Colon (tissue), 2 donors: ENCODE measurements around the gene CENPO.
"Not testable (repeated sequence)": the region's sequence is repeated elsewhere in the genome, so short reads cannot be mapped to it uniquely, and the experiment has no call there.

Experiments
- FAIRE-seq: peaks from 2 replicates; lab custom pipeline; 2012; peaks lifted over from hg19 to GRCh38; lab: Jason Lieb, UNC
- donor health status: control.
- donor health status: control.

The CENPO gene

DNA sequence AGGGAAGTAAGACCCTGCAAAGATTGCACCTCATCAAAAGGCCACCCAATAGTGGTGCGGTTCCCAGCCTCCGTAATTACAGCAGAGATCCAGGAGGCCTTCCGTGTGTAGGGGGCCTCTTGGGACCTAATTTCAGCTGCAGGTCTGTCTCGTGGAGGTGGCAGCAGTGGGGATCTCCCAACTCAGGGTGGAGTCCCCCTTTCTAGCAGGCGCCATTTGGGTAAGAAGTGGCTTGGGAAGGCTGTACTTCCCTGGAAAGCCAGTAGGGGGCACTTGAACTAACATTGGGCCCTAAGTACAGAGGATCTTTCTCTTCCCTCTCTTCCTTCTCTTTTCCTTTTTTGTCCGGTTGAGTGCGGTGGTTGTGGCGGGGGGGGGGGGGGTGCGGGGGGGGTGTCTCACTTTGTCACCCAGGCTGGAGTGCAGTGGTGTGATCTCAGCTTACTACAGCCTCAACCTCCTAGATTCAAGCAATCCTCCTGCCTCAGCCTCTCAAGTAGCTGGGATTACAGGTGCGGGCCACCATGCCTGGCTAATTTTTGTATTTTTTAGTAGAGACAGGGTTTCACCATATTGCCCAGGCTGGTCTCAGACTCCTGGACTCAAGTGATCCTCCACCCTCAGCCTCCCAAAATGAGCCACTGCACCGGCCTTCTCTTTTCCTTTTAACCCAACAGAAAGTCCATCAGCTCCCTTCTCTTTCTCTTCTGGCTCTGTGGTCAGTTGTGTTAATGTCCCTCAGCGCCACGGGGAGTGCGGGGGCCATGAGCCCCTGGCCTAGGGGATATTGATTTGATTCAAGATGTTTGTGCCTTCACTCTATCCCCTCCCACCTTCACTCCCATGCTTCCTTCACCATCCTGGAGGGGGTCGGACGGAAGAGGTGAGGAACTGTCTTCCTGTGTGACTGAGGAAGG lies 32.0 kb downstream of the CENPO start:
- FAIRE-seq = no peak

DNA sequence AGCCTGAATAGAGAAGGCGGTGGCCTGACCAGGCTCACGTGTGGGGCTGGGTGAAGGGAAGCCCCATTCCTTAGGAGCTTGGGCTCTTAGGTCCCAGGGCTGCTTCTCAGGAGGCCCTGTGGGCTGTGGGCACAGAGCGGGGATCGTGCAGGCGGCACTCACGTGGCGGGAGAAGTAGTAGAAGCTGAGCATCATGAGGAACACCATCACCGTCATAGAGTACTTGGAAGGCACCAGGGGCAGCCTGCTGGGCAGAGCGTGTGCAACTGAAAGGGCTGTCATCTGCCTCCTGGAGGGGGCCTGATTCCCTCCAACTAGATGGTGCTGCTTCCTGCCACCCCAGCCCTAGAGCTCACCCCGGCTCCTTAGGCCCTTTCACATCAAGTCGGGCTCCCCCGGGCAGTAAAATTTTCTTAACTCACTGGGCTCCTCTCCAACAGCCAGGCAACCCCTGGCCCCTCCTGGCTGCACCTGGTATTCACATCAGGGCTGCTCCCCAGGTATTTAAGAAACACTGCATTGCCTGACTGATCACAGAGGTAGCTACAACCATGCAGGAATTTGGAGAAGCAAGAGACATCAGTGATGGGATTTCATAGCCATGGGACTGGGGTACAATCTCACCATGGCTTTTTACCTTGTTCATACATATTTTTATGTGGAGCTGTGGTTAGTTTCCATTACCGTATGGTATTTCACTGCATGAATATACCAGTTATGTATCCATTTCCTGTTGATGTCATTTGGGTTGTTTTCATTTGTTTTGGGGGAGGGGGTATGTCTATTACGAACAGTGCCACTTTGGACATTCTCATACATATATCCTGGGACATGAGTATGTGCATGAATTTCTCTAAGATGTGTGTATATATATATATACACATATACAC lies 32.9 kb downstream of the CENPO start:
- no peak for FAIRE-seq

DNA sequence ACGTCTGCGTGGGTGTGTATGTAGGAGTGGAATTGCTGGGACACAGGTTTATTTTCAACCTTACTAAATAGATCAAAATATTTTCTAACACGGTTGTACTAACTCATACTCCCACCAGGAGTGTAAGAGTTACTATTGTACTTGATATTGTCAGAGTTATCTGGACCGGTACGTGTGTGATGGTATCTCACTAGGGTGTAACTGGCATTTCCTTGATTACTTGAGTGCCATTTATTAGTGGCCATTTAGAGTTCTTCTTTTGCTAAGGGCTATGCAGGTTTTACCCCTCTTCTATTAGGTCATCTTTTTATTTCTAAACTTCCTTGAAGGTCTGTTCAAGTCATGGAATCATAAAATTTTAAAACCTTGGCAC lies 33.5 kb downstream of the CENPO start:
- FAIRE-seq = no peak

GRCh38 chr2:24827321-24828237 lies 34.4 kb downstream of the CENPO start:
- FAIRE-seq = no peak

DNA sequence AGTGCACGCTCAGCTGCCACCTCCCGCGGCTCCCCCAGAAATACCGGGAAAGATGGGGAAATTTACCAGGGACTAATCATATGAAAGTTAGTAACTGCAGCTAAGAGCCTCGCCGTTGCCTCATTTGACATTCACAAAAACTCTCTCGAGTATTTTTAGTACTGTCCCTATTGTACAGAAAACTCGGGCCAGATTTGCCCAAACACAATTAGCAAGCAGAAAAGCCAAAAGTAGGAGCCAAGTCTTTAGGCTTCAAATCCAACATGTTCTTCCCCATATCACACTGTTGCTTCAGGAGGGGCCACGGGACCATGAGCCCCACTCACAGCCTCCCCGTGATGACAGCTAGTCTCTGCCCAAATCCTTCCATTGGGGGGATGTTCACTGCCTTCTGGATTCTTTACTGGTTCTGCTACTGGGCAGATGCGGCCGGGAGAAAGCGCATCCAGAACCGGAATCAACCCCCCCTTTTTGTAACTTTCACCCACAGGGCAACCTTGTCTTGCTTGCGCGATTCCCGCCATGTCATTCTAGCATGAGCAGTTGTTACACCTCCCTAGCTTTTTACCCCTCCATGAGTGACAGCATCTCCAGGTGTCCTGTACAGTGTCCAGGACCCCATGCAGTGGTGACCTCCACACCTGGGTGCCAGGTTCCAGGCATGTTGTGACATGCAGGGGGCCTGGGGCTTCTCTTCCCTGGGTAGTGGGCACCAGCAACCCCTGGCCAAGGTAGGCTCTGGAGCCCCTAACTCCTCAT lies 35.2 kb downstream of the CENPO start:
- FAIRE-seq = no peak

DNA sequence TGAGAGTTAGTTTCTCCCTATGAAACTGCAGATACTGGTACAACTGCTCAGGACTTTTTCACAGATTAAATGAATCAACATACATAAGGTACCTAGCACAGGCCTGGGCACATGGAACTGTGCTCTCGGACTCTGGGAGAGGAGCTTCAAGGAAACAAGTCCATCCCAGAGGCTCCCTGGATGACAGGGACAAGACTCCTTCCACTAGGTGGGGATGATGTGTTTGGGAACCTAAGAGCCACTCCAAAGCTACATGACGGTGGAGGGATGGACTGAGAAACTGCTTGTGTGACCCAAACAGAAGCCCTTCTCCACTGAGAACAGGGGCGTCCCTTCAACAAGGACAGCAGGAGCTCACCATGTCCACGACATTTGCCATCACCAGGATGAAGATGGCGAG lies 37.1 kb downstream of the CENPO start:
- FAIRE-seq = no peak

DNA sequence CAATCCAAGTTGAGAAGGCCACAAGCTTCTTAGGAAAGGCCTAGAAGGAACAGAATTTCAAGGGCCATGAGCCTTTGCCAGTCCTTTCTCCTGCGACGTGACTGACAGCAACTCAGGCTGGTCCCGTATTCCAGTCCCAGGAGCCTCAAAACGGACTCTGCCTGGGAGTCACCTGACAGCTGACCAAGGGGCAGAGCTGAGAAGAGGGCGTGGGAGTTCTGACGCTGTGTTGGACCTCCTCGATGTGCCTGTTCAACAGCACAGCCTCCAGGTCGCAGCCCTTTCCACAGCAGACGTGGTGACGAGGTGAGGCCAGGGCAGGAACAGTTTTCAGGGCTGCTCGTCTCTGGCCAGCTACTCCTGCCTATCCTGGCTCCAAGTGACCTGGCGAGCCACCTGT lies 37.6 kb downstream of the CENPO start:
- no peak for FAIRE-seq

GRCh38 chr2:24831221-24832072 lies 38.2 kb downstream of the CENPO start:
- FAIRE-seq = no peak

- no peak for FAIRE-seq
These were observed 38.8 kb downstream of the CENPO start for GRCh38 chr2:24832073-24832461.

GRCh38 chr2:24832521-24832920 lies 39.3 kb downstream of the CENPO start:
- no peak for FAIRE-seq

- no peak for FAIRE-seq
These were observed 39.9 kb downstream of the CENPO start for GRCh38 chr2:24832931-24833701.

GRCh38 chr2:24833821-24834732 lies 40.9 kb downstream of the CENPO start:
- no peak for FAIRE-seq

DNA sequence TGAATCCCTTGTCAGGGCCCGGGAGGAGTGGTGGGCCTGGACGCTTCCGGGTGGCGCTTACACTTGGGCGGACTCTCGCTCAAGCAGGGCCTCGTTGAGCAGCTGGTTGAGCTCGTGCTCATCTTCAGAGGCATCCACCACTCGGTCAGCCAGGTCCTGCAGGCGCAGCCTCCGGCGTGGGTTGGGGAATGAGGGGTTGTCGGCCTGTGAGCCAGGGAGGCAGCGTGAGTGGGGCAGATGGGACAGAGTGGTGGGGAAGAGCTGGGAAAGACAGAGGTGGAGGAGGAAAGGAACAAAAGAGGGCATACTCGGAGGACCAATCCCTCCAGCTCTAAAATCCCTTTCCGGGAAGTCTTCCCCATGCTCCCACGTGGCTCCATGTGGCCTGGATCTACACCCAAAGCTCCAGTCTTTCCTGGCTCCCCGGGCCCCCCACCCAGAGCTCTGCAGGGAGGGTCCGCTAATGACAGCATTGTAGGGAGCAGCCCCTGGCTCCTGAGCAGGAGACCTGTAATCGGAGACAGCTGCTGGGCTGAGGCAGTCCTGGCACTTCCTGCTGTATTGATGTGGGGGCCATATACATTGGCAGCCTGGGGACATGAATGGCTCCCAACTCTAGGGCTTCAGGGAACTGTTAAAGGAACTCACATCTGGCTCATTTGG lies 41.6 kb downstream of the CENPO start:
- FAIRE-seq = no peak

- not testable (repeated sequence) for FAIRE-seq
These were observed 42.2 kb downstream of the CENPO start for GRCh38 chr2:24835411-24835810.

GRCh38 chr2:24836206-24836605 lies 43.0 kb downstream of the CENPO start:
- FAIRE-seq = no peak

- FAIRE-seq = no peak
These were observed 43.5 kb downstream of the CENPO start for GRCh38 chr2:24836706-24837105.

DNA sequence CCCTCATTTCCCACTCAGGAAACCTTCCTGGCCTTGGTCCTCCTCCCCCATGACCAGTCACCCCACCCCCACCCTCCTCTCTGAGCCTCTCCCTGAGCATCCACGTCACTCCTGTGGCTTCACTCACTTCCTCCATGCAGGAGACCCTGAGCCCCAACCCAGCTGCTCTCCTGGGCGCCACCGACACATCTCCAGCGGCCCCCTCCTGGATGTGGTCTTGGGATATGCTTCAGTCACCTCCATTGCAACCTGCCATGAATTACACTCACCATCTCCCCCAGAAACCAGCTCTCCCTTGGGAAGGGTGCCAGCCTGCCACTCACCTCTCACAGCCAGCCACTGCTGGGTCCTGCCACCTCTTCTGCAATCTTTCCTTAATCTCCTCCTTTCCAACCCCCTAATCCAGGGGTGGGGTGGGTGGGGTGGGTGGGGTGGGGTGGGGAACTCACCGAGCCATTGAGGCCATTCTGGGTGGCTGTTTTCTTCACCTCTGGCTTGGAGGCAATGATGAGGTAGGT lies 44.8 kb downstream of the CENPO start:
- no peak for FAIRE-seq

DNA sequence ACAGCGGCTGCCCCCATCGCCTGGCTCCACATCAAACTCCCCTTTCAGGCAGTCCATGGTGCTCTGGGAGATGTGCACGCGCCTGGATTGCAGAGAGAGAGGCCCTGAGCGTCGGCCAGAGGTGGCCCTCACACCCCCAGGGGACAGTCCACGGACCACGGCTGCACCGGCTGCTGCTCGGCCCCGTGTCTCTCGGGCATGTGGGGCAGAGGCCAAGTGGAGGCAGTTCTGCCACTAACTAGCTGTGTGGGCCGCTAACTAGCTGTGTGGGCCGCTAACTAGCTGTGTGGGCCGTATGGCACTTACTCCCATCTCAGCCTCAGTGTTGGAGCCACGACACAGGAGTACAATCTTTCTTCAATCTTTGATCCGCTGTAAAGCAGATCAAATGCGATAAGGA lies 45.3 kb downstream of the CENPO start:
- FAIRE-seq = no peak
